NT2/D1 (cell line): ENCODE results near the gene ZNF277.

Source experiments
- SUZ12 ChIP-seq: IDR thresholded peaks from 2 replicates; pipeline ENCODE4 v1.6.1; 2011; ENCODE audit not compliant: insufficient read length, insufficient read depth; ENCODE audit errors: extremely low read depth
- YY1 ChIP-seq: IDR thresholded peaks from 2 replicates; pipeline ENCODE4 v1.6.1; 2011; ENCODE audit not compliant: insufficient read length, insufficient read depth
- ZNF274 ChIP-seq: IDR thresholded peaks from 2 replicates; pipeline ENCODE4 v1.6.1; 2011; ENCODE audit warnings: mild to moderate bottlenecking, low read depth, low read length

GRCh38 chr7:112162784-112163506 is 43.5 kb upstream of the ZNF277 start:
- TF ChIP-seq YY1: no peak
- TF ChIP-seq ZNF274: no peak
- TF ChIP-seq SUZ12: no peak
